Ishikawa (cell line): ENCODE measurements around the gene ASAP2.

Experiments
- EP300 ChIP-seq: IDR thresholded peaks from 2 replicates; pipeline ENCODE4 v1.6.1; 2012; ENCODE audit warnings: borderline replicate concordance
- FOXM1 ChIP-seq: IDR thresholded peaks from 2 replicates; pipeline ENCODE4 v1.6.1; 2012; ENCODE audit warnings: low read depth, borderline replicate concordance
- RAD21 ChIP-seq: IDR thresholded peaks from 2 replicates; pipeline ENCODE4 v1.6.1; 2012; ENCODE audit warnings: low read depth
- TEAD4 ChIP-seq: IDR thresholded peaks from 2 replicates; pipeline ENCODE4 v1.6.1; 2012
- TF ChIP-seq, protein P1 (sequence below): IDR thresholded peaks from 2 replicates; pipeline ENCODE4 v1.6.1; 2012; ENCODE audit warnings: low read depth, mild to moderate bottlenecking

DNA sequence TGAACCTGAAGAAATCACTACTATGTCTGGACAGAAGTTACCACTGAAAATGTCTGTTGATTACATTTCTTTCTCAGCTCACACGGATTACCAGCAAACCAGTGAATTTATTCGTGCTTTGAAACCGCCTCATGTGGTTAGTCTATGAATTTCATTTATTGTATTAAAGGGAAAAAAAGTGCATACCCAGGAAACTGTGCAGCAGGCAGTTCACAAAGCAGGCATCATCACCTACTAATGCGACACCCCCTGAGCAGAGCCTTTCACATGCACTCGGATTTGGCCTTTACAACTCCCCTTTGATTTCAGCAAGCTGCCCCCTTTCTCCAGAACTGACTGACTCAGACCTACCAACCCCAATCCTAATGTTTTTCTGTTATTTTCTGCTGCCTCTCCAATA, 236.9 kb downstream of the ASAP2 start:
- TF ChIP-seq RAD21 (no peak), EP300 (no peak), FOXM1 (no peak), TEAD4 (no peak)
- TF ChIP-seq, protein P1, sequence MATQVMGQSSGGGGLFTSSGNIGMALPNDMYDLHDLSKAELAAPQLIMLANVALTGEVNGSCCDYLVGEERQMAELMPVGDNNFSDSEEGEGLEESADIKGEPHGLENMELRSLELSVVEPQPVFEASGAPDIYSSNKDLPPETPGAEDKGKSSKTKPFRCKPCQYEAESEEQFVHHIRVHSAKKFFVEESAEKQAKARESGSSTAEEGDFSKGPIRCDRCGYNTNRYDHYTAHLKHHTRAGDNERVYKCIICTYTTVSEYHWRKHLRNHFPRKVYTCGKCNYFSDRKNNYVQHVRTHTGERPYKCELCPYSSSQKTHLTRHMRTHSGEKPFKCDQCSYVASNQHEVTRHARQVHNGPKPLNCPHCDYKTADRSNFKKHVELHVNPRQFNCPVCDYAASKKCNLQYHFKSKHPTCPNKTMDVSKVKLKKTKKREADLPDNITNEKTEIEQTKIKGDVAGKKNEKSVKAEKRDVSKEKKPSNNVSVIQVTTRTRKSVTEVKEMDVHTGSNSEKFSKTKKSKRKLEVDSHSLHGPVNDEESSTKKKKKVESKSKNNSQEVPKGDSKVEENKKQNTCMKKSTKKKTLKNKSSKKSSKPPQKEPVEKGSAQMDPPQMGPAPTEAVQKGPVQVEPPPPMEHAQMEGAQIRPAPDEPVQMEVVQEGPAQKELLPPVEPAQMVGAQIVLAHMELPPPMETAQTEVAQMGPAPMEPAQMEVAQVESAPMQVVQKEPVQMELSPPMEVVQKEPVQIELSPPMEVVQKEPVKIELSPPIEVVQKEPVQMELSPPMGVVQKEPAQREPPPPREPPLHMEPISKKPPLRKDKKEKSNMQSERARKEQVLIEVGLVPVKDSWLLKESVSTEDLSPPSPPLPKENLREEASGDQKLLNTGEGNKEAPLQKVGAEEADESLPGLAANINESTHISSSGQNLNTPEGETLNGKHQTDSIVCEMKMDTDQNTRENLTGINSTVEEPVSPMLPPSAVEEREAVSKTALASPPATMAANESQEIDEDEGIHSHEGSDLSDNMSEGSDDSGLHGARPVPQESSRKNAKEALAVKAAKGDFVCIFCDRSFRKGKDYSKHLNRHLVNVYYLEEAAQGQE = no peak
